HepG2 (cell line): ENCODE data around the gene FAM3A. TPM values are rescaled to one million over a fixed set of nuclear protein-coding genes. Genes with fewer than 3 reads are reported as not detected.

ENCODE experiments used
- ATAC-seq: fragments of 200-7000 bp; cut with Tn5 transposase; 3 replicates; pipeline ENCODE4 v1.9.1; 2020; ENCODE audit warnings: mild to moderate bottlenecking, moderate library complexity
- BruUV-seq: library from RNA; stranded (reverse); fragments of 400-500 nt; replicated peaks from 2 replicates; lab custom pipeline; 2021; lab: Mats Ljungman, UMichigan
- CTCF ChIA-PET: fragments of 300-600 bp; formaldehyde crosslinking; extraction: SDS; loops from one replicate; lab custom pipeline; 2021; ENCODE audit warnings: low total read pairs, inconsistent platforms, low intra/inter-chr PET ratio; lab: Yijun Ruan, JAX
- POLR2A ChIA-PET: fragments of 350-600 bp; sonication (Branson Sonifier 250); formaldehyde crosslinking; loops from one replicate; lab custom pipeline; 2020; ENCODE audit warnings: antibody characterized with exemption, inconsistent platforms; lab: Yijun Ruan, JAX
- DNase-seq: peaks from one replicate; pipeline ENCODE4 v3.0.0-alpha.2; 2015; ENCODE audit warnings: low spot score
- FAIRE-seq: peaks from 3 replicates; lab custom pipeline; 2011; peaks lifted over from hg19 to GRCh38; lab: Jason Lieb, UNC
- H2AFZ ChIP-seq: one replicate; pipeline ENCODE4 v1.6.1; 2011; ENCODE audit warnings: low read length, inconsistent platforms
- H3K27ac ChIP-seq: fragments of 300-600 bp; 3 replicates; pipeline ENCODE4 v1.8.0; 2011; ENCODE audit warnings: mixed run types, mild to moderate bottlenecking, mixed read lengths, low read length, inconsistent platforms; ENCODE audit not compliant: insufficient read depth; ENCODE audit errors: extremely low read length
- H3K27me3 ChIP-seq, 2 experiments: fragments of 200-600 bp in 1 of 2; 2 replicates in 1 of 2; 3 replicates in 1 of 2; pipeline versions ENCODE4 v1.6.0 to v1.8.0; 2011; ENCODE audit warnings: low read length in 2 of 2, mild to moderate bottlenecking in 2 of 2, moderate library complexity in 2 of 2, inconsistent platforms in 1 of 2; ENCODE audit not compliant: insufficient read depth in 2 of 2, control insufficient read depth in 1 of 2
- H3K36me3 ChIP-seq, 2 experiments: fragments of 200-600 bp in 1 of 2; replicated peaks in 1 of 2; 2 replicates in 1 of 2; 3 replicates in 1 of 2; pipeline versions ENCODE4 v1.5.1 to v1.8.0; 2011; ENCODE audit warnings: low read length in 2 of 2, inconsistent platforms in 1 of 2; ENCODE audit not compliant: insufficient read depth in 2 of 2, control insufficient read depth in 1 of 2
- H3K4me1 ChIP-seq: 2 replicates; pipeline ENCODE4 v1.5.1; 2012; ENCODE audit warnings: low read length, inconsistent platforms; ENCODE audit not compliant: insufficient read depth
- H3K4me2 ChIP-seq: 2 replicates; pipeline ENCODE4 v1.6.0; 2011; ENCODE audit warnings: low read depth, low read length, inconsistent platforms
- H3K4me3 ChIP-seq, 3 experiments: fragments of 200-600 bp in 1 of 3; sonication (generic), shearing (Covaris generic) in 1 of 3; replicated peaks in 1 of 3; 2 replicates each; pipeline ENCODE4 v1.5.1; 2011 to 2016; ENCODE audit warnings: low read length in 3 of 3, inconsistent platforms in 2 of 3, low read depth in 2 of 3, mild to moderate bottlenecking in 2 of 3, control low read depth in 1 of 3, mixed read lengths in 1 of 3; ENCODE audit not compliant: insufficient read depth in 1 of 3
- H3K79me2 ChIP-seq: one replicate; pipeline ENCODE4 v1.6.1; 2011; ENCODE audit warnings: low read length, inconsistent platforms; ENCODE audit not compliant: insufficient read depth
- H3K9ac ChIP-seq: 2 replicates; pipeline ENCODE4 v1.6.0; 2011; ENCODE audit warnings: mild to moderate bottlenecking, low read depth, low read length, inconsistent platforms; ENCODE audit not compliant: insufficient read depth
- H3K9me3 ChIP-seq: 2 replicates; pipeline ENCODE4 v1.5.1; 2012; ENCODE audit warnings: mild to moderate bottlenecking, low read length
- H4K20me1 ChIP-seq: 2 replicates; pipeline ENCODE4 v1.6.0; 2011; ENCODE audit warnings: inconsistent platforms, mild to moderate bottlenecking, low read length, moderate library complexity; ENCODE audit not compliant: insufficient read depth
- BHLHE40 ChIP-seq: IDR thresholded peaks from 2 replicates; pipeline ENCODE4 v1.6.1; 2011; ENCODE audit warnings: low read length, improper control_type of control experiment
- CEBPG ChIP-seq: IDR thresholded peaks from 2 replicates; pipeline ENCODE4 v1.6.1; 2016
- EP300 ChIP-seq, 3 experiments: sonication (generic) in 1 of 3; formaldehyde crosslinking in 1 of 3; IDR thresholded peaks; 2 replicates each; pipeline versions ENCODE4 v1.5.1 to v1.6.1; 2011 to 2020; ENCODE audit warnings: low read depth in 2 of 3, low read length in 2 of 3, borderline replicate concordance in 1 of 3, improper control_type of control experiment in 1 of 3, mild to moderate bottlenecking in 1 of 3, missing genetic modification reagents in 1 of 3, moderate library complexity in 1 of 3
- MED1 ChIP-seq: sonication (generic); formaldehyde crosslinking; IDR thresholded peaks from 2 replicates; pipeline ENCODE4 v1.4.0; 2020; ENCODE audit warnings: missing genetic modification reagents
- PCBP1 ChIP-seq: fragments of 200-400 bp; formaldehyde crosslinking; IDR thresholded peaks from 2 replicates; pipeline ENCODE4 v1.6.1; 2017; ENCODE audit warnings: mild to moderate bottlenecking, low read depth, low read length, borderline replicate concordance
- POLR2A ChIP-seq, 2 experiments: IDR thresholded peaks; 2 replicates each; pipeline ENCODE4 v1.6.1; 2011; ENCODE audit warnings: low read depth in 2 of 2, low read length in 2 of 2, mild to moderate bottlenecking in 1 of 2, moderate library complexity in 1 of 2; ENCODE audit not compliant: insufficient read depth in 1 of 2
- RBFOX2 ChIP-seq: fragments of 200-400 bp; formaldehyde crosslinking; IDR thresholded peaks from 2 replicates; pipeline ENCODE4 v1.6.1; 2017; ENCODE audit warnings: low read depth, mild to moderate bottlenecking, low read length
- SAFB2 ChIP-seq: sonication (generic); formaldehyde crosslinking; IDR thresholded peaks from 2 replicates; pipeline ENCODE4 v1.5.1; 2020; ENCODE audit warnings: missing genetic modification reagents, low read depth, mild to moderate bottlenecking, borderline replicate concordance
- SALL1 ChIP-seq: sonication (generic); formaldehyde crosslinking; IDR thresholded peaks from 2 replicates; pipeline ENCODE4 v1.8.0; 2022; ENCODE audit warnings: mild to moderate bottlenecking, missing genetic modification reagents
- ZNF629 ChIP-seq: sonication (generic); formaldehyde crosslinking; conservative IDR thresholded peaks from 2 replicates; pipeline ENCODE4 v1.5.0; 2020; ENCODE audit warnings: missing genetic modification reagents
- ZNF724P ChIP-seq: sonication (generic); formaldehyde crosslinking; IDR thresholded peaks from 2 replicates; pipeline ENCODE4 v1.8.0; 2022; ENCODE audit warnings: missing genetic modification reagents, borderline replicate concordance
- WGBS: methylation state at CpG from one replicate; pipeline ENCODE4 v1.1.6; 2017; ENCODE audit warnings: low lambda C conversion rate; 5-methylcytosine and 5-hydroxymethylcytosine counted together
- in situ Hi-C: cut with HindIII; loops from 2 replicates; pipeline ENCODE4 v1.10.0; 2017; ENCODE audit warnings: low pct_unique_long_range_greater_than_20kb; ENCODE audit not compliant: extremely low pct_ligation_motif_present
- intact Hi-C: fragments of 100-400 bp; cut with micrococcal nuclease; formaldehyde crosslinking; loops from one replicate; pipeline ENCODE4 v1.10.0; 2022; ENCODE audit not compliant: unreplicated experiment
- polyA plus RNA-seq, 8 experiments: library from polyadenylated mRNA; depleted of rRNA in 3 of 8; stranded (reverse) in 7 of 8; unstranded in 1 of 8; fragments of >200 nt; fragmentation: Illumina TruSeq in 4 of 8; extraction: Trizol in 4 of 8; gene quantifications; 2 replicates each; pipeline versions ENCODE4 v1.2.1 to v1.2.3, GENCODE V29; 2011 to 2016; ENCODE audit warnings: low read depth in 4 of 8, missing spikeins in 1 of 8, mixed read lengths in 1 of 8; ENCODE audit not compliant: insufficient read depth in 1 of 8
- total RNA-seq, 5 experiments: library from RNA; depleted of rRNA; stranded (reverse); fragments of >200 nt; fragmentation: Illumina TruSeq; extraction: Trizol; gene quantifications; 2 replicates each; pipeline ENCODE4 v1.2.3, GENCODE V29; 2016; ENCODE audit warnings: low read depth in 1 of 5
- TF ChIP-seq, protein P1 (sequence below): sonication (generic); formaldehyde crosslinking; IDR thresholded peaks from 2 replicates; pipeline ENCODE4 v1.5.1; 2020; ENCODE audit warnings: mild to moderate bottlenecking, missing genetic modification reagents, moderate library complexity
- TF ChIP-seq, protein P2 (sequence below): sonication (generic); formaldehyde crosslinking; IDR thresholded peaks from 2 replicates; pipeline ENCODE4 v1.9.0; 2022; ENCODE audit warnings: low read depth, missing genetic modification reagents
- TF ChIP-seq, protein P3 (sequence below), 2 experiments: sonication (generic) in 1 of 2; formaldehyde crosslinking in 1 of 2; IDR thresholded peaks; 2 replicates each; pipeline versions ENCODE4 v1.5.1 to v1.6.1; 2011 to 2020; ENCODE audit warnings: borderline replicate concordance in 1 of 2, low read depth in 1 of 2, low read length in 1 of 2, mild to moderate bottlenecking in 1 of 2, missing genetic modification reagents in 1 of 2, moderate library complexity in 1 of 2

FAM3A gene
- total and polyA plus RNA-seq, 2 of the 13 experiments (the other 11 are each of a cell fraction or from before 2014, with no cell fraction given), result 11.2 to 22.7 TPM

DNA sequence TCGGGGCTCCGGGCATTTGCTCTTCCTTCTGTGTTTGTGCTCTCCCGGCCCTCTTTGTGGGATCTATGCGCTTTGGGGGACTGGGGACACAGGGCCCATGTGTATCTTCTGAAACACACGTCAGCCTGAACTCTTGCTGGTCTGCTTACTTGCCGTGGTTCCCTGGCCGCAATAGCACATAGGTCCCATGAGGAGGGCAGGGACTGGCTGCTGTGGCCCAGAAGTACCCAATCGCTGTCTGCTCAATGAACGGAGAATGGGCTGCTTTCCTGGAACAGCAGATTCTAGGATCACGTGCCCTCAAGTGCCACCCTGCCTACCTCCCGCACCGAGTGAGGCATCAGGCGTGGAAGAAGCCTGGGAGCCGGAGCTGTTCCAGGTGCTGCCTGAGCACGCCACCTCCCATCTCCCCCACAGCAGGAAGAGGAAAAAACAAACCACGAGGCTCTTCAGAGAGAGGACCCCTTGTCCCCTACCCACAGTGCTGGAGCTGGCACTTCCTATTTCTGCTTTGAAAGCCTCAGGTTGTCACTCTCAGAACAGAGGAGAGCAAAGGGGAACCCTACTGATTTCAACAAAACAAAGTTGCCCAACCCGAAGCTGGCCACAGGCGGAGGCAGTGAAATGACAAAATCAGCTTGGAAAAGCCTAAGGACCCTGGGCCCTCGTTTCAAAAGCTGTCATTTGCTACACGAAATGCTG lies 26.8 kb upstream of the FAM3A start:
- FAIRE-seq (peak; percentile 85), ATAC-seq (no peak), DNase-seq (peak; percentile 42)
- Histone ChIP-seq H3K79me2 (peaks cover 35% of the 10 kb centered on the region), H3K27me3 (no peaks in the 10 kb centered on the region; a peak in 1 of 5 replicates), H3K4me2 (peak overlapping the region; percentile 93), H3K9ac (peak overlapping the region; percentile 86), H3K27ac (peak overlapping the region; percentile 100), H4K20me1 (peaks cover 12% of the 10 kb centered on the region), H3K36me3 (0 out of 5 replicates have a peak, but pooled peaks cover 0 to 5% of the 10 kb centered on the region in 2 experiments), H3K9me3 (no peaks in the 10 kb centered on the region), H2AFZ (no peak overlapping the region), H3K4me3 (peak overlapping the region; percentile 54 to 78 (median 65)), H3K4me1 (peaks cover 66% of the 10 kb centered on the region)
- no TSS peak for BruUV-seq
- in situ Hi-C loops (loop anchor here (25.0 kb wide), 1 partner anchor 131 kb away; the partner anchor contains the start of genes DNASE1L1 and TAFAZZIN), intact Hi-C loops (no loop called here)
- CTCF ChIA-PET, result no interaction called here
- POLR2A ChIA-PET, result interaction anchor here (0.6 to 4.0 kb wide), 10 partner anchors 10 to 173 kb away, joined by 3 to 38 read pairs (median 16); partner anchors contain the start of genes EMD, FAM3A, FLNA and RPL10
- no CpG with 5 or more reads among the region's 20 CpGs for WGBS
- TF ChIP-seq POLR2A (IDR thresholded peaks at IDR 0.05; ENCODE audit: insufficient read depth in 1 of 2, low read depth in 2 of 2, low read length in 2 of 2), result peak in 1 of 2 experiments; percentile 42; a peak in 1 of 4 replicates
- 0 out of 2 replicates have a peak, but pooled peaks have one; percentile 31 for TF ChIP-seq SAFB2 (CRISPR knock-in tag)
- TF ChIP-seq PCBP1, result no peak
- peak; percentile 39; the same call in 1 of the 2 replicates for TF ChIP-seq SALL1 (CRISPR knock-in tag)
- peak; percentile 51 for TF ChIP-seq ZNF629 (CRISPR knock-in tag)
- TF ChIP-seq, protein P1, sequence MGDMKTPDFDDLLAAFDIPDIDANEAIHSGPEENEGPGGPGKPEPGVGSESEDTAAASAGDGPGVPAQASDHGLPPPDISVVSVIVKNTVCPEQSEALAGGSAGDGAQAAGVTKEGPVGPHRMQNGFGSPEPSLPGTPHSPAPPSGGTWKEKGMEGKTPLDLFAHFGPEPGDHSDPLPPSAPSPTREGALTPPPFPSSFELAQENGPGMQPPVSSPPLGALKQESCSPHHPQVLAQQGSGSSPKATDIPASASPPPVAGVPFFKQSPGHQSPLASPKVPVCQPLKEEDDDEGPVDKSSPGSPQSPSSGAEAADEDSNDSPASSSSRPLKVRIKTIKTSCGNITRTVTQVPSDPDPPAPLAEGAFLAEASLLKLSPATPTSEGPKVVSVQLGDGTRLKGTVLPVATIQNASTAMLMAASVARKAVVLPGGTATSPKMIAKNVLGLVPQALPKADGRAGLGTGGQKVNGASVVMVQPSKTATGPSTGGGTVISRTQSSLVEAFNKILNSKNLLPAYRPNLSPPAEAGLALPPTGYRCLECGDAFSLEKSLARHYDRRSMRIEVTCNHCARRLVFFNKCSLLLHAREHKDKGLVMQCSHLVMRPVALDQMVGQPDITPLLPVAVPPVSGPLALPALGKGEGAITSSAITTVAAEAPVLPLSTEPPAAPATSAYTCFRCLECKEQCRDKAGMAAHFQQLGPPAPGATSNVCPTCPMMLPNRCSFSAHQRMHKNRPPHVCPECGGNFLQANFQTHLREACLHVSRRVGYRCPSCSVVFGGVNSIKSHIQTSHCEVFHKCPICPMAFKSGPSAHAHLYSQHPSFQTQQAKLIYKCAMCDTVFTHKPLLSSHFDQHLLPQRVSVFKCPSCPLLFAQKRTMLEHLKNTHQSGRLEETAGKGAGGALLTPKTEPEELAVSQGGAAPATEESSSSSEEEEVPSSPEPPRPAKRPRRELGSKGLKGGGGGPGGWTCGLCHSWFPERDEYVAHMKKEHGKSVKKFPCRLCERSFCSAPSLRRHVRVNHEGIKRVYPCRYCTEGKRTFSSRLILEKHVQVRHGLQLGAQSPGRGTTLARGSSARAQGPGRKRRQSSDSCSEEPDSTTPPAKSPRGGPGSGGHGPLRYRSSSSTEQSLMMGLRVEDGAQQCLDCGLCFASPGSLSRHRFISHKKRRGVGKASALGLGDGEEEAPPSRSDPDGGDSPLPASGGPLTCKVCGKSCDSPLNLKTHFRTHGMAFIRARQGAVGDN (CRISPR knock-in tag), result peak; percentile 81
- peak; percentile 27; the same call in 1 of the 2 replicates for TF ChIP-seq CEBPG
- TF ChIP-seq BHLHE40, result peak; percentile 67
- TF ChIP-seq, protein P2, sequence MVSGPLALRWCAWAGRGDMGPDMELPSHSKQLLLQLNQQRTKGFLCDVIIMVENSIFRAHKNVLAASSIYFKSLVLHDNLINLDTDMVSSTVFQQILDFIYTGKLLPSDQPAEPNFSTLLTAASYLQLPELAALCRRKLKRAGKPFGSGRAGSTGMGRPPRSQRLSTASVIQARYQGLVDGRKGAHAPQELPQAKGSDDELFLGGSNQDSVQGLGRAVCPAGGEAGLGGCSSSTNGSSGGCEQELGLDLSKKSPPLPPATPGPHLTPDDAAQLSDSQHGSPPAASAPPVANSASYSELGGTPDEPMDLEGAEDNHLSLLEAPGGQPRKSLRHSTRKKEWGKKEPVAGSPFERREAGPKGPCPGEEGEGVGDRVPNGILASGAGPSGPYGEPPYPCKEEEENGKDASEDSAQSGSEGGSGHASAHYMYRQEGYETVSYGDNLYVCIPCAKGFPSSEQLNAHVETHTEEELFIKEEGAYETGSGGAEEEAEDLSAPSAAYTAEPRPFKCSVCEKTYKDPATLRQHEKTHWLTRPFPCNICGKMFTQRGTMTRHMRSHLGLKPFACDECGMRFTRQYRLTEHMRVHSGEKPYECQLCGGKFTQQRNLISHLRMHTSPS (CRISPR knock-in tag), result no peak
- no peak for TF ChIP-seq EP300 (IDR thresholded peaks at IDR 0.05; ENCODE audit: low read depth in 2 of 2, low read length in 2 of 2)
- no peak for TF ChIP-seq EP300 (CRISPR knock-in tag; IDR thresholded peaks at IDR 0.05; ENCODE audit: borderline replicate concordance)
- TF ChIP-seq, protein P3, sequence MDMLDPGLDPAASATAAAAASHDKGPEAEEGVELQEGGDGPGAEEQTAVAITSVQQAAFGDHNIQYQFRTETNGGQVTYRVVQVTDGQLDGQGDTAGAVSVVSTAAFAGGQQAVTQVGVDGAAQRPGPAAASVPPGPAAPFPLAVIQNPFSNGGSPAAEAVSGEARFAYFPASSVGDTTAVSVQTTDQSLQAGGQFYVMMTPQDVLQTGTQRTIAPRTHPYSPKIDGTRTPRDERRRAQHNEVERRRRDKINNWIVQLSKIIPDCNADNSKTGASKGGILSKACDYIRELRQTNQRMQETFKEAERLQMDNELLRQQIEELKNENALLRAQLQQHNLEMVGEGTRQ (IDR thresholded peaks at IDR 0.05; ENCODE audit: low read depth, low read length), result peak; percentile 39; the same call in 1 of the 2 replicates
- TF ChIP-seq, protein P3 (CRISPR knock-in tag; IDR thresholded peaks at IDR 0.05; ENCODE audit: borderline replicate concordance), result peak; percentile 58; the same call in 1 of the 2 replicates
- TF ChIP-seq MED1 (CRISPR knock-in tag), result peak; percentile 29; the same call in 1 of the 2 replicates
- TF ChIP-seq ZNF724P (CRISPR knock-in tag), result 0 out of 2 replicates have a peak, but pooled peaks have one; percentile 43
- TF ChIP-seq RBFOX2, result peak; percentile 41; the same call in 1 of the 2 replicates
